Liver (tissue), 9 donors: Measurements from ENCODE around the gene PDZRN4. TPM values are rescaled to one million over a fixed set of nuclear protein-coding genes. Genes with fewer than 3 reads are reported as not detected.

Experiments used
- DNase-seq: peaks from one replicate; pipeline ENCODE4 v3.0.0-alpha.2; 2017; ENCODE audit warnings: low spot score
- H3K27ac ChIP-seq, 2 donors: one replicate each; pipeline ENCODE4 v1.7.0; 2013; ENCODE audit warnings: inconsistent platforms in 2 of 2, low read length in 2 of 2, control low read depth in 1 of 2, low read depth in 1 of 2, mild to moderate bottlenecking in 1 of 2
- H3K27me3 ChIP-seq, 4 donors: one replicate each; pipeline versions ENCODE4 v1.6.1 to v1.7.0; 2013; ENCODE audit warnings: low read length in 3 of 4, inconsistent platforms in 1 of 4, mild to moderate bottlenecking in 1 of 4, moderate library complexity in 1 of 4; ENCODE audit not compliant: control insufficient read depth in 4 of 4, insufficient read depth in 4 of 4
- H3K36me3 ChIP-seq, 4 donors: one replicate each; pipeline versions ENCODE4 v1.6.1 to v1.7.0; 2013; ENCODE audit warnings: low read length in 3 of 4, mild to moderate bottlenecking in 3 of 4, low read depth in 1 of 4, moderate library complexity in 1 of 4; ENCODE audit not compliant: control insufficient read depth in 4 of 4, insufficient read depth in 3 of 4
- H3K4me1 ChIP-seq, 4 donors: one replicate each; pipeline versions ENCODE4 v1.6.1 to v1.7.0; 2013; ENCODE audit warnings: low read length in 3 of 4, mild to moderate bottlenecking in 3 of 4, moderate library complexity in 1 of 4; ENCODE audit not compliant: control insufficient read depth in 4 of 4, insufficient read depth in 4 of 4
- H3K4me3 ChIP-seq, 3 donors: one replicate each; pipeline versions ENCODE4 v1.6.1 to v1.7.0; 2013; ENCODE audit warnings: low read length in 3 of 3, control low read depth in 1 of 3, low read depth in 1 of 3, mild to moderate bottlenecking in 1 of 3
- H3K9ac ChIP-seq, 2 donors: one replicate each; pipeline ENCODE4 v1.7.0; 2013; ENCODE audit warnings: low read length in 2 of 2, mild to moderate bottlenecking in 2 of 2, moderate library complexity in 2 of 2, control low read depth in 1 of 2, low read depth in 1 of 2
- H3K9me3 ChIP-seq, 4 donors: one replicate each; pipeline versions ENCODE4 v1.6.1 to v1.7.0; 2013; ENCODE audit warnings: low read length in 3 of 4; ENCODE audit not compliant: control insufficient read depth in 4 of 4
- ATF3 ChIP-seq: IDR thresholded peaks from 2 replicates; pipeline ENCODE4 v1.6.1; 2016; ENCODE audit warnings: antibody characterized with exemption
- CTCF ChIP-seq: fragments of 150-350 bp; IDR thresholded peaks from 2 replicates; pipeline ENCODE4 v1.5.1; 2017; ENCODE audit warnings: improper control_type of control experiment, low read depth, low read length; ENCODE audit not compliant: missing input control
- EGR1 ChIP-seq, 2 donors: IDR thresholded peaks; 2 replicates each; pipeline ENCODE4 v1.6.1; 2016 to 2018; ENCODE audit warnings: antibody characterized with exemption in 2 of 2, low read depth in 2 of 2
- FOXA1 ChIP-seq: IDR thresholded peaks from 2 replicates; pipeline ENCODE4 v1.6.1; 2016; ENCODE audit warnings: antibody characterized with exemption
- FOXA2 ChIP-seq: IDR thresholded peaks from 2 replicates; pipeline ENCODE4 v1.6.1; 2016; ENCODE audit warnings: antibody characterized with exemption
- GABPA ChIP-seq, 2 donors: IDR thresholded peaks in 1 of 2; conservative IDR thresholded peaks in 1 of 2; 2 replicates each; pipeline ENCODE4 v1.6.1; 2016; ENCODE audit warnings: antibody characterized with exemption in 2 of 2, mild to moderate bottlenecking in 1 of 2, moderate library complexity in 1 of 2
- HNF4A ChIP-seq, 2 donors: conservative IDR thresholded peaks; 2 replicates each; pipeline ENCODE4 v1.6.1; 2016; ENCODE audit warnings: antibody characterized with exemption in 2 of 2, mild to moderate bottlenecking in 2 of 2
- HNF4G ChIP-seq: IDR thresholded peaks from 2 replicates; pipeline ENCODE4 v1.6.1; 2016; ENCODE audit warnings: antibody characterized with exemption
- JUND ChIP-seq, 2 donors: IDR thresholded peaks; 2 replicates each; pipeline ENCODE4 v1.6.1; 2016; ENCODE audit warnings: antibody characterized with exemption in 2 of 2
- MAX ChIP-seq: IDR thresholded peaks from 2 replicates; pipeline ENCODE4 v1.6.1; 2016; ENCODE audit warnings: antibody characterized with exemption
- NR2F2 ChIP-seq: IDR thresholded peaks from 2 replicates; pipeline ENCODE4 v1.6.1; 2016; ENCODE audit warnings: antibody characterized with exemption
- RAD21 ChIP-seq, 2 donors: IDR thresholded peaks; 2 replicates each; pipeline ENCODE4 v1.6.1; 2016; ENCODE audit warnings: antibody characterized with exemption in 2 of 2, mild to moderate bottlenecking in 2 of 2
- REST ChIP-seq: IDR thresholded peaks from 2 replicates; pipeline ENCODE4 v1.6.1; 2016; ENCODE audit warnings: antibody characterized with exemption, mild to moderate bottlenecking
- RXRA ChIP-seq, 2 donors: IDR thresholded peaks; 2 replicates each; pipeline ENCODE4 v1.6.1; 2017 to 2018; ENCODE audit warnings: antibody characterized with exemption in 2 of 2, mild to moderate bottlenecking in 1 of 2
- SP1 ChIP-seq: IDR thresholded peaks from 2 replicates; pipeline ENCODE4 v1.6.1; 2018; ENCODE audit warnings: antibody characterized with exemption, mild to moderate bottlenecking
- TAF1 ChIP-seq: conservative IDR thresholded peaks from 2 replicates; pipeline ENCODE4 v1.6.1; 2016; ENCODE audit warnings: antibody characterized with exemption, mild to moderate bottlenecking
- YY1 ChIP-seq: IDR thresholded peaks from 2 replicates; pipeline ENCODE4 v1.6.1; 2016; ENCODE audit warnings: antibody characterized with exemption, mild to moderate bottlenecking
- ZBTB33 ChIP-seq: IDR thresholded peaks from 2 replicates; pipeline ENCODE4 v1.6.1; 2016; ENCODE audit warnings: antibody characterized with exemption
- WGBS: extraction: QIAGEN DNeasy Blood & Tissue Kit; methylation state at CpG from one replicate; pipeline ENCODE4 v1.1.7; 2013; 5-methylcytosine and 5-hydroxymethylcytosine counted together
- polyA plus RNA-seq, 2 donors: library from polyadenylated mRNA; stranded (reverse) in 1 of 2; unstranded in 1 of 2; fragments of 200-250 nt in 1 of 2; fragments of >200 nt in 1 of 2; fragmentation: Nextera tagmentation in 1 of 2; extraction: Ambion mirVana in 1 of 2; gene quantifications; one replicate each; pipeline versions ENCODE4 v1.2.1 to v1.2.3, GENCODE V29; 2013 to 2015
- total RNA-seq, 2 donors: library from RNA; depleted of rRNA; stranded (reverse); fragments of >200 nt; gene quantifications; one replicate each; pipeline ENCODE4 v1.2.3, GENCODE V29; 2014
- donor health status: healthy.
- donor health status: healthy.
- donor health status: healthy.
- donor health status: healthy.
- donor health status: healthy.

PDZRN4 gene
- total and polyA plus RNA-seq, 4 donors: 0.11 to 1.1 (median 0.24) TPM

GRCh38 chr12:41325336-41325735 lies 137.2 kb downstream of the PDZRN4 start:
- H3K27me3 ChIP-seq: no peaks in the 10 kb centered on the region
- no peaks in the 10 kb centered on the region for H3K4me1 ChIP-seq
- no peaks in the 10 kb centered on the region for H3K36me3 ChIP-seq
- WGBS: 83% methylated on average over 3 of the region's 3 CpGs
- DNase-seq: no peak
- H3K4me3 ChIP-seq: no peak overlapping the region
- no peak overlapping the region for H3K27ac ChIP-seq
- H3K9ac ChIP-seq: no peak overlapping the region
- TF ChIP-seq CTCF (no peak), ZBTB33 (no peak), GABPA (IDR thresholded peaks at IDR 0.05 in 1 of 2, conservative IDR thresholded peaks at IDR 0.05 in 1 of 2) (no peak), HNF4G (no peak), NR2F2 (no peak), SP1 (no peak), RXRA (IDR thresholded peaks at IDR 0.05) (no peak), HNF4A (conservative IDR thresholded peaks at IDR 0.05) (no peak), TAF1 (no peak), EGR1 (IDR thresholded peaks at IDR 0.05; ENCODE audit: low read depth in 2 of 2) (no peak), FOXA2 (no peak)
- H3K9me3 ChIP-seq: no peaks in the 10 kb centered on the region

- H3K27me3 ChIP-seq: no peaks in the 10 kb centered on the region
- H3K4me1 ChIP-seq: no peaks in the 10 kb centered on the region
- no peaks in the 10 kb centered on the region for H3K36me3 ChIP-seq
- DNase-seq: no peak
- H3K4me3 ChIP-seq: no peak overlapping the region
- WGBS: 58% methylated on average over 4 of the region's 4 CpGs
- no peak overlapping the region for H3K9ac ChIP-seq
- no peaks in the 10 kb centered on the region for H3K9me3 ChIP-seq
- TF ChIP-seq HNF4G: no peak
- TF ChIP-seq RXRA (IDR thresholded peaks at IDR 0.05): no peak
- no peak for TF ChIP-seq FOXA1
- no peak for TF ChIP-seq REST
- TF ChIP-seq ATF3: no peak
- no peak for TF ChIP-seq MAX
- TF ChIP-seq NR2F2: no peak
- no peak for TF ChIP-seq CTCF
- no peak for TF ChIP-seq HNF4A (conservative IDR thresholded peaks at IDR 0.05)
- no peak for TF ChIP-seq EGR1 (IDR thresholded peaks at IDR 0.05; ENCODE audit: low read depth in 2 of 2)
- no peak for TF ChIP-seq TAF1
- no peak for TF ChIP-seq RAD21 (IDR thresholded peaks at IDR 0.05)
- TF ChIP-seq JUND (IDR thresholded peaks at IDR 0.05): no peak
- no peak for TF ChIP-seq ZBTB33
- no peak for TF ChIP-seq YY1
- TF ChIP-seq FOXA2: no peak
- no peak for TF ChIP-seq SP1
- no peak for TF ChIP-seq GABPA (IDR thresholded peaks at IDR 0.05 in 1 of 2, conservative IDR thresholded peaks at IDR 0.05 in 1 of 2)
- H3K27ac ChIP-seq: no peak overlapping the region
Observed at GRCh38 chr12:41327096-41327895, 139.2 kb downstream of the PDZRN4 start.
